Endothelial cell (in vitro differentiated cells): ENCODE measurements around the gene CHCHD6. TPM values are rescaled to one million over a fixed set of nuclear protein-coding genes. Genes with fewer than 3 reads are reported as not detected.

Experiments used
- DNase-seq: peaks from one replicate; pipeline ENCODE4 v3.0.0; 2021; ENCODE audit warnings: low spot score
- H3K27ac Mint-ChIP-seq: one replicate; pipeline ENCODE4 v1.8.0; 2021; ENCODE audit warnings: mixed read lengths, inconsistent platforms; ENCODE audit not compliant: unreplicated experiment
- H3K27me3 Mint-ChIP-seq: one replicate; pipeline ENCODE4 v1.8.0; 2021; ENCODE audit warnings: mild to moderate bottlenecking, moderate library complexity, mixed read lengths, inconsistent platforms; ENCODE audit not compliant: unreplicated experiment
- H3K36me3 Mint-ChIP-seq: one replicate; pipeline ENCODE4 v1.8.0; 2021; ENCODE audit warnings: mild to moderate bottlenecking, low read depth, mixed read lengths, inconsistent platforms; ENCODE audit not compliant: unreplicated experiment
- H3K4me1 Mint-ChIP-seq: one replicate; pipeline ENCODE4 v1.8.0; 2021; ENCODE audit warnings: mild to moderate bottlenecking, mixed read lengths, inconsistent platforms; ENCODE audit not compliant: unreplicated experiment
- H3K4me3 Mint-ChIP-seq: one replicate; pipeline ENCODE4 v1.8.0; 2021; ENCODE audit warnings: mild to moderate bottlenecking, mixed read lengths, inconsistent platforms; ENCODE audit not compliant: unreplicated experiment
- H3K9me3 Mint-ChIP-seq: one replicate; pipeline ENCODE4 v1.8.0; 2021; ENCODE audit warnings: mixed read lengths, inconsistent platforms; ENCODE audit not compliant: unreplicated experiment
- CTCF ChIP-seq: fragments of 200-600 bp; sonication (generic); IDR thresholded peaks from one replicate; pipeline ENCODE4 v1.5.0; 2021; ENCODE audit warnings: antibody characterized with exemption; ENCODE audit not compliant: unreplicated experiment
- total RNA-seq: library from RNA; stranded (reverse); fragmentation: NEBNext Ultra II Directional; extraction: Animal tissue kit (Norgen Biotek cat#: 25700); gene quantifications from one replicate; pipeline ENCODE4 v1.2.1, GENCODE V29; 2021; ENCODE audit not compliant: unreplicated experiment

CHCHD6 gene
- total RNA-seq, 1 donor from 2014 or later: 9.2 TPM

- no peaks in the 10 kb centered on the region for H3K36me3 Mint-ChIP-seq
- peaks cover 8% of the 10 kb centered on the region for H3K4me1 Mint-ChIP-seq
- no peak overlapping the region for H3K27ac Mint-ChIP-seq
- no peak for TF ChIP-seq CTCF
- H3K27me3 Mint-ChIP-seq: peaks cover 4% of the 10 kb centered on the region
- DNase-seq: no peak
- no peak overlapping the region for H3K4me3 Mint-ChIP-seq
- no peaks in the 10 kb centered on the region for H3K9me3 Mint-ChIP-seq
These were observed 25.2 kb upstream of the CHCHD6 start for GRCh38 chr3:126678693-126679317.

GRCh38 chr3:126679318-126679751 is 24.7 kb upstream of the CHCHD6 start:
- peaks cover 4% of the 10 kb centered on the region for H3K27me3 Mint-ChIP-seq
- H3K4me3 Mint-ChIP-seq: no peak overlapping the region
- no peaks in the 10 kb centered on the region for H3K36me3 Mint-ChIP-seq

GRCh38 chr3:126679831-126680666 is 24.0 kb upstream of the CHCHD6 start:
- Mint-ChIP-seq H3K4me3 (no peak overlapping the region), H3K9me3 (no peaks in the 10 kb centered on the region), H3K27me3 (peaks cover 4% of the 10 kb centered on the region), H3K36me3 (no peaks in the 10 kb centered on the region), H3K27ac (no peak overlapping the region), H3K4me1 (peaks cover 15% of the 10 kb centered on the region)
- no peak for TF ChIP-seq CTCF
- DNase-seq: no peak

More at GRCh38 chr3:126679318-126679751, 24.7 kb upstream of the CHCHD6 start:
- Mint-ChIP-seq H3K9me3 (no peaks in the 10 kb centered on the region), H3K27ac (no peak overlapping the region), H3K4me1 (peaks cover 12% of the 10 kb centered on the region)
- DNase-seq: peak; percentile 94
- TF ChIP-seq CTCF: peak; percentile 96

GRCh38 chr3:126680667-126681055 is 23.4 kb upstream of the CHCHD6 start:
- Mint-ChIP-seq H3K27ac (no peak overlapping the region), H3K36me3 (no peaks in the 10 kb centered on the region), H3K9me3 (no peaks in the 10 kb centered on the region), H3K4me3 (no peak overlapping the region), H3K27me3 (peaks cover 4% of the 10 kb centered on the region), H3K4me1 (peaks cover 15% of the 10 kb centered on the region)
- TF ChIP-seq CTCF: no peak
- no peak for DNase-seq

GRCh38 chr3:126682009-126682408 is 22.0 kb upstream of the CHCHD6 start:
- Mint-ChIP-seq H3K27ac (no peak overlapping the region), H3K9me3 (no peaks in the 10 kb centered on the region), H3K4me1 (peaks cover 15% of the 10 kb centered on the region), H3K4me3 (no peak overlapping the region), H3K27me3 (peaks cover 3% of the 10 kb centered on the region), H3K36me3 (no peaks in the 10 kb centered on the region)
- no peak for DNase-seq
- no peak for TF ChIP-seq CTCF
